Immature natural killer cell (primary cell): Measurements from ENCODE around the gene C9. TPM values are rescaled to one million over a fixed set of nuclear protein-coding genes. Genes with fewer than 3 reads are reported as not detected.
A peak's percentile ranks its signal among the peaks of the same experiment; 100 is the strongest.
"Not testable (repeated sequence)": the region's sequence is repeated elsewhere in the genome, so short reads cannot be mapped to it uniquely, and the experiment has no call there.

Source experiments
- DNase-seq, 3 donors: peaks; one replicate each; pipeline ENCODE4 v3.0.0; 2022; ENCODE audit warnings: mixed read lengths in 1 of 3
- H3K27ac Mint-ChIP-seq, 6 donors: one replicate each; pipeline ENCODE4 v1.8.0; 2020; ENCODE audit warnings: mixed read lengths in 6 of 6, mild to moderate bottlenecking in 5 of 6, inconsistent platforms in 4 of 6, moderate library complexity in 3 of 6
- H3K27me3 Mint-ChIP-seq, 3 donors: one replicate each; pipeline ENCODE4 v1.8.0; 2020 to 2021; ENCODE audit warnings: low read depth in 3 of 3, mild to moderate bottlenecking in 3 of 3, mixed read lengths in 3 of 3, moderate library complexity in 3 of 3, inconsistent platforms in 1 of 3
- H3K36me3 Mint-ChIP-seq, 3 donors: one replicate each; pipeline ENCODE4 v1.8.0; 2020; ENCODE audit warnings: mixed read lengths in 3 of 3, inconsistent platforms in 2 of 3, mild to moderate bottlenecking in 2 of 3
- H3K4me1 Mint-ChIP-seq, 2 donors: one replicate each; pipeline ENCODE4 v1.8.0; 2020; ENCODE audit warnings: inconsistent platforms in 2 of 2, mild to moderate bottlenecking in 2 of 2, mixed read lengths in 2 of 2, moderate library complexity in 1 of 2
- H3K4me3 Mint-ChIP-seq, 5 donors: one replicate each; pipeline ENCODE4 v1.8.0; 2020; ENCODE audit warnings: mild to moderate bottlenecking in 5 of 5, mixed read lengths in 5 of 5, inconsistent platforms in 3 of 5, moderate library complexity in 3 of 5
- H3K9me3 Mint-ChIP-seq, 6 donors: one replicate each; pipeline ENCODE4 v1.8.0; 2020; ENCODE audit warnings: mild to moderate bottlenecking in 6 of 6, mixed read lengths in 6 of 6, inconsistent platforms in 4 of 6, moderate library complexity in 3 of 6
- polyA plus RNA-seq, 3 donors: library from polyadenylated mRNA; unstranded; fragments of 300-500 nt; fragmentation: Illumina TruSeq; gene quantifications; one replicate each; pipeline ENCODE4 v1.2.3, GENCODE V29; 2021

C9 gene
- polyA plus RNA-seq, 3 donors from 2014 or later, result not detected

GRCh38 chr5:39257554-39257953, 106.7 kb downstream of the C9 start:
- peak overlapping the region; percentile 12 to 84 (median 72) for H3K27ac Mint-ChIP-seq
- no peak for DNase-seq
- H3K4me1 Mint-ChIP-seq, result peaks cover 84 to 99% of the 10 kb centered on the region in 2 donors
- H3K36me3 Mint-ChIP-seq, result peaks cover 0 to 5% (median 3%) of the 10 kb centered on the region in 3 donors
- peak overlapping the region in 1 of 5 donors; percentile 10 for H3K4me3 Mint-ChIP-seq
- no peaks in the 10 kb centered on the region for H3K27me3 Mint-ChIP-seq
- H3K9me3 Mint-ChIP-seq, result no peaks in the 10 kb centered on the region

GRCh38 chr5:39256477-39257235, 107.6 kb downstream of the C9 start:
- H3K36me3 Mint-ChIP-seq, result peaks cover 0 to 5% (median 3%) of the 10 kb centered on the region in 3 donors
- H3K4me3 Mint-ChIP-seq, result peak overlapping the region; percentile 47 to 66 (median 59)
- H3K4me1 Mint-ChIP-seq, result peaks cover 75 to 96% of the 10 kb centered on the region in 2 donors
- H3K9me3 Mint-ChIP-seq, result no peaks in the 10 kb centered on the region
- peak overlapping the region; percentile 29 to 87 (median 78) for H3K27ac Mint-ChIP-seq
- no peaks in the 10 kb centered on the region for H3K27me3 Mint-ChIP-seq
- peak in 1 of 3 donors; percentile 10 for DNase-seq

- no peaks in the 10 kb centered on the region for H3K27me3 Mint-ChIP-seq
- peak overlapping the region in 3 of 5 donors; percentile 6 to 30 (median 25) for H3K4me3 Mint-ChIP-seq
- peaks cover 6 to 15% (median 13%) of the 10 kb centered on the region in 3 donors for H3K36me3 Mint-ChIP-seq
- peak overlapping the region; percentile 61 to 85 (median 73) for H3K27ac Mint-ChIP-seq
- H3K4me1 Mint-ChIP-seq, result peaks cover 71 to 95% of the 10 kb centered on the region in 2 donors
- no peaks in the 10 kb centered on the region for H3K9me3 Mint-ChIP-seq
- DNase-seq, result no peak
Observed at GRCh38 chr5:39255406-39255805, 108.9 kb downstream of the C9 start.

GRCh38 chr5:39254671-39255070, 109.6 kb downstream of the C9 start:
- Mint-ChIP-seq H3K4me1 (peaks cover 70 to 95% of the 10 kb centered on the region in 2 donors), H3K36me3 (peaks cover 13 to 22% (median 20%) of the 10 kb centered on the region in 3 donors), H3K27me3 (no peaks in the 10 kb centered on the region), H3K9me3 (no peaks in the 10 kb centered on the region), H3K4me3 (peak overlapping the region in 1 of 5 donors; percentile 33), H3K27ac (peak overlapping the region; percentile 14 to 80 (median 66))
- no peak for DNase-seq

GRCh38 chr5:39253196-39253595, 111.1 kb downstream of the C9 start:
- Mint-ChIP-seq H3K4me3 (no peak overlapping the region), H3K27ac (peak overlapping the region in 1 of 6 donors; percentile 79), H3K4me1 (peaks cover 64 to 91% of the 10 kb centered on the region in 2 donors), H3K9me3 (no peaks in the 10 kb centered on the region), H3K36me3 (peaks cover 22 to 29% (median 27%) of the 10 kb centered on the region in 3 donors), H3K27me3 (no peaks in the 10 kb centered on the region)
- DNase-seq, result no peak

GRCh38 chr5:39249564-39250274, 114.6 kb downstream of the C9 start:
- H3K27ac Mint-ChIP-seq, result peak overlapping the region; percentile 4 to 65 (median 58)
- no peak overlapping the region for H3K4me3 Mint-ChIP-seq
- DNase-seq, result no peak
- H3K27me3 Mint-ChIP-seq, result peaks cover 0 to 1% (median 0%) of the 10 kb centered on the region in 3 donors
- H3K36me3 Mint-ChIP-seq, result peaks cover 37 to 50% (median 50%) of the 10 kb centered on the region in 3 donors
- H3K9me3 Mint-ChIP-seq, result no peaks in the 10 kb centered on the region
- peaks cover 49 to 87% of the 10 kb centered on the region in 2 donors for H3K4me1 Mint-ChIP-seq

GRCh38 chr5:39249069-39249468, 115.2 kb downstream of the C9 start:
- H3K36me3 Mint-ChIP-seq, result peaks cover 43 to 57% (median 56%) of the 10 kb centered on the region in 3 donors
- DNase-seq, result no peak
- H3K27ac Mint-ChIP-seq, result peak overlapping the region in 4 of 6 donors; percentile 4 to 30 (median 28)
- H3K27me3 Mint-ChIP-seq, result peaks cover 0 to 1% (median 0%) of the 10 kb centered on the region in 3 donors
- H3K4me1 Mint-ChIP-seq, result peaks cover 42 to 87% of the 10 kb centered on the region in 2 donors
- no peaks in the 10 kb centered on the region for H3K9me3 Mint-ChIP-seq
- H3K4me3 Mint-ChIP-seq, result no peak overlapping the region

GRCh38 chr5:39240750-39241149, 123.5 kb downstream of the C9 start:
- DNase-seq, result no peak
- Mint-ChIP-seq H3K36me3 (peaks cover 23 to 40% (median 24%) of the 10 kb centered on the region in 3 donors), H3K4me1 (peaks cover 45 to 69% of the 10 kb centered on the region in 2 donors), H3K9me3 (peaks cover 0 to 7% (median 0%) of the 10 kb centered on the region in 6 donors), H3K27ac (peak overlapping the region; percentile 13 to 94 (median 78)), H3K4me3 (no peak overlapping the region), H3K27me3 (no peaks in the 10 kb centered on the region)

- Mint-ChIP-seq H3K9me3 (peaks cover 0 to 7% (median 0%) of the 10 kb centered on the region in 6 donors), H3K4me1 (peaks cover 50 to 70% of the 10 kb centered on the region in 2 donors), H3K4me3 (peak overlapping the region; percentile 48 to 77 (median 57)), H3K27ac (peak overlapping the region; percentile 66 to 94 (median 90)), H3K36me3 (peaks cover 10 to 32% (median 11%) of the 10 kb centered on the region in 3 donors), H3K27me3 (no peaks in the 10 kb centered on the region)
- DNase-seq, result peak in 1 of 3 donors; percentile 24
Observed at GRCh38 chr5:39238366-39239105, 125.8 kb downstream of the C9 start.

GRCh38 chr5:39236718-39237117, 127.6 kb downstream of the C9 start:
- Mint-ChIP-seq H3K4me1 (peaks cover 56 to 84% of the 10 kb centered on the region in 2 donors), H3K4me3 (no peak overlapping the region), H3K27me3 (no peaks in the 10 kb centered on the region), H3K36me3 (peaks cover 11 to 37% (median 16%) of the 10 kb centered on the region in 3 donors), H3K27ac (peak overlapping the region in 5 of 6 donors; percentile 26 to 87 (median 67)), H3K9me3 (peaks cover 0 to 7% (median 0%) of the 10 kb centered on the region in 6 donors)
- no peak for DNase-seq

- no peak overlapping the region for H3K4me3 Mint-ChIP-seq
- H3K36me3 Mint-ChIP-seq, result peaks cover 7 to 32% (median 12%) of the 10 kb centered on the region in 3 donors
- no peak for DNase-seq
- H3K27me3 Mint-ChIP-seq, result no peaks in the 10 kb centered on the region
- H3K27ac Mint-ChIP-seq, result peak overlapping the region in 1 of 6 donors; percentile 18
- H3K4me1 Mint-ChIP-seq, result peaks cover 62 to 92% of the 10 kb centered on the region in 2 donors
- H3K9me3 Mint-ChIP-seq, result peaks cover 0 to 2% (median 0%) of the 10 kb centered on the region in 6 donors
Observed at GRCh38 chr5:39235648-39236047, 128.6 kb downstream of the C9 start.

- Mint-ChIP-seq H3K4me1 (peaks cover 56 to 89% of the 10 kb centered on the region in 2 donors), H3K27ac (peak overlapping the region in 4 of 6 donors; percentile 43 to 75 (median 70)), H3K36me3 (peaks cover 3 to 23% (median 9%) of the 10 kb centered on the region in 3 donors)
- DNase-seq, H3K4me3 Mint-ChIP-seq, H3K27me3 Mint-ChIP-seq, H3K9me3 Mint-ChIP-seq: not testable (repeated sequence)
Observed at GRCh38 chr5:39234494-39234893, 129.8 kb downstream of the C9 start.
